Endodermal cell (in vitro differentiated cells): ENCODE measurements around the gene TSC1. TPM values are rescaled to one million over a fixed set of nuclear protein-coding genes. Genes with fewer than 3 reads are reported as not detected.

Experiments
- DNase-seq: peaks from one replicate; pipeline ENCODE4 v3.0.0-alpha.2; 2017
- H3K27ac ChIP-seq: 2 replicates; pipeline ENCODE4 v1.5.1; 2013; ENCODE audit warnings: mild to moderate bottlenecking, low read depth, low read length, moderate library complexity
- H3K27me3 ChIP-seq: 2 replicates; pipeline ENCODE4 v1.6.1; 2013; ENCODE audit warnings: mild to moderate bottlenecking, low read length, moderate library complexity; ENCODE audit not compliant: insufficient read depth, control insufficient read depth, poor library complexity, severe bottlenecking
- H3K36me3 ChIP-seq: 2 replicates; pipeline ENCODE4 v1.7.0; 2013; ENCODE audit warnings: mild to moderate bottlenecking, low read length, moderate library complexity; ENCODE audit not compliant: control insufficient read depth, insufficient read depth
- H3K4me1 ChIP-seq: one replicate; pipeline ENCODE4 v1.7.0; 2013; ENCODE audit warnings: low read length; ENCODE audit not compliant: control insufficient read depth, insufficient read depth
- H3K4me3 ChIP-seq: 2 replicates; pipeline ENCODE4 v1.5.1; 2013; ENCODE audit warnings: mild to moderate bottlenecking, low read length, moderate library complexity
- H3K9ac ChIP-seq: 2 replicates; pipeline ENCODE4 v1.6.1; 2013; ENCODE audit warnings: mild to moderate bottlenecking, low read length, moderate library complexity; ENCODE audit not compliant: poor library complexity, severe bottlenecking; ENCODE audit errors: extremely low read depth
- H3K9me3 ChIP-seq: 2 replicates; pipeline ENCODE4 v1.6.1; 2013; ENCODE audit warnings: mild to moderate bottlenecking, low read length, moderate library complexity; ENCODE audit not compliant: control insufficient read depth
- H3K27ac Mint-ChIP-seq: 2 replicates; pipeline ENCODE4 v1.8.0; 2020; ENCODE audit warnings: mixed read lengths
- H3K27me3 Mint-ChIP-seq: 2 replicates; pipeline ENCODE4 v1.8.0; 2021; ENCODE audit warnings: mild to moderate bottlenecking, mixed read lengths; ENCODE audit not compliant: insufficient read depth
- H3K36me3 Mint-ChIP-seq: 2 replicates; pipeline ENCODE4 v1.8.0; 2020; ENCODE audit warnings: low read depth, mixed read lengths
- H3K4me1 Mint-ChIP-seq: 2 replicates; pipeline ENCODE4 v1.8.0; 2020; ENCODE audit warnings: mixed read lengths
- H3K4me3 Mint-ChIP-seq: 2 replicates; pipeline ENCODE4 v1.8.0; 2020; ENCODE audit warnings: mild to moderate bottlenecking, moderate library complexity, mixed read lengths
- H3K9me3 Mint-ChIP-seq: 2 replicates; pipeline ENCODE4 v1.8.0; 2020; ENCODE audit warnings: mild to moderate bottlenecking, mixed read lengths
- CTCF ChIP-seq: fragments of 200-600 bp; sonication (generic); conservative IDR thresholded peaks from 2 replicates; pipeline ENCODE4 v1.5.0; 2021; ENCODE audit warnings: antibody characterized with exemption, mild to moderate bottlenecking
- WGBS, 2 experiments: methylation state at CpG; one replicate each; pipeline versions ENCODE4 v1.1.5 to v1.1.7; 2013; ENCODE audit warnings: missing lambda C conversion rate in 2 of 2, mixed read lengths in 1 of 2; ENCODE audit not compliant: insufficient coverage in 1 of 2, insufficient read length in 1 of 2; 5-methylcytosine and 5-hydroxymethylcytosine counted together
- total RNA-seq, 2 donors: library from RNA; stranded (reverse); fragmentation: NEBNext Ultra II Directional in 1 of 2; extraction: Animal tissue kit (Norgen Biotek cat#: 25700) in 1 of 2; gene quantifications; 2 replicates in 1 of 2; 3 replicates in 1 of 2; pipeline ENCODE4 v1.2.1, GENCODE V29; 2021

The TSC1 gene
- total RNA-seq, 2 donors from 2014 or later: 67.8 to 72.9 TPM

GRCh38 chr9:132853482-132853881 lies 90.9 kb downstream of the TSC1 start:
- H3K4me3 ChIP-seq: no peak overlapping the region
- no peak overlapping the region for H3K9ac ChIP-seq
- Mint-ChIP-seq H3K27ac (no peak overlapping the region), H3K9me3 (no peaks in the 10 kb centered on the region), H3K4me3 (no peak overlapping the region), H3K4me1 (peaks cover 2% of the 10 kb centered on the region), H3K27me3 (peaks cover 5% of the 10 kb centered on the region), H3K36me3 (no peaks in the 10 kb centered on the region)
- H3K27ac ChIP-seq: no peak overlapping the region
- no peaks in the 10 kb centered on the region for H3K9me3 ChIP-seq
- H3K27me3 ChIP-seq: no peaks in the 10 kb centered on the region
- no peak for TF ChIP-seq CTCF
- DNase-seq: no peak
- WGBS, 2 experiments: 94 to 100% methylated on average over 1 to 3 of the region's 4 CpGs
- H3K36me3 ChIP-seq: no peaks in the 10 kb centered on the region
- no peaks in the 10 kb centered on the region for H3K4me1 ChIP-seq

- WGBS, 2 experiments: 88 to 90% methylated on average over 9 to 12 of the region's 12 CpGs
- no peaks in the 10 kb centered on the region for H3K9me3 Mint-ChIP-seq
- H3K4me1 ChIP-seq: no peaks in the 10 kb centered on the region
- H3K4me3 Mint-ChIP-seq: no peak overlapping the region
- H3K4me1 Mint-ChIP-seq: no peaks in the 10 kb centered on the region
- no peaks in the 10 kb centered on the region for H3K36me3 ChIP-seq
- no peak overlapping the region for H3K4me3 ChIP-seq
- no peaks in the 10 kb centered on the region for H3K9me3 ChIP-seq
- H3K36me3 Mint-ChIP-seq: no peaks in the 10 kb centered on the region
- no peak overlapping the region for H3K27ac Mint-ChIP-seq
- H3K27ac ChIP-seq: no peak overlapping the region
- no peaks in the 10 kb centered on the region for H3K27me3 ChIP-seq
- H3K27me3 Mint-ChIP-seq: no peaks in the 10 kb centered on the region
- H3K9ac ChIP-seq: no peak overlapping the region
- DNase-seq: no peak
- no peak for TF ChIP-seq CTCF
These were observed 95.2 kb downstream of the TSC1 start for GRCh38 chr9:132849185-132849706.

GRCh38 chr9:132846918-132847515 lies 97.4 kb downstream of the TSC1 start:
- no peak overlapping the region for H3K4me3 ChIP-seq
- no peaks in the 10 kb centered on the region for H3K9me3 ChIP-seq
- no peak overlapping the region for H3K9ac ChIP-seq
- Mint-ChIP-seq H3K36me3 (no peaks in the 10 kb centered on the region), H3K4me3 (no peak overlapping the region), H3K9me3 (no peaks in the 10 kb centered on the region), H3K27me3 (no peaks in the 10 kb centered on the region), H3K4me1 (peaks cover 3% of the 10 kb centered on the region), H3K27ac (no peak overlapping the region)
- WGBS, 2 experiments: 87 to 90% methylated on average over 9 to 15 of the region's 15 CpGs
- no peaks in the 10 kb centered on the region for H3K36me3 ChIP-seq
- no peaks in the 10 kb centered on the region for H3K27me3 ChIP-seq
- H3K27ac ChIP-seq: no peak overlapping the region
- H3K4me1 ChIP-seq: no peaks in the 10 kb centered on the region
- TF ChIP-seq CTCF: no peak
- no peak for DNase-seq
